Neuron (in vitro differentiated cells): Measurements from ENCODE around the gene TBL3.

Source experiments
- H2AFZ ChIP-seq: one replicate; pipeline ENCODE4 v1.6.1; 2013; ENCODE audit warnings: low read depth, mild to moderate bottlenecking, inconsistent platforms, low read length, moderate library complexity
- H3K27me3 ChIP-seq: one replicate; pipeline ENCODE4 v1.6.1; 2013; ENCODE audit warnings: low read length; ENCODE audit not compliant: insufficient read depth
- H3K36me3 ChIP-seq: one replicate; pipeline ENCODE4 v1.6.1; 2013; ENCODE audit warnings: low read length; ENCODE audit not compliant: insufficient read depth
- H3K4me1 ChIP-seq: one replicate; pipeline ENCODE4 v1.6.1; 2013; ENCODE audit warnings: low read length; ENCODE audit not compliant: insufficient read depth
- H3K4me3 ChIP-seq: 2 replicates; pipeline ENCODE4 v1.5.1; 2013; ENCODE audit warnings: mild to moderate bottlenecking, low read length, moderate library complexity
- H3K9me3 ChIP-seq: one replicate; pipeline ENCODE4 v1.6.1; 2013; ENCODE audit warnings: low read length

Gene TBL3

GRCh38 chr16:1971796-1972489, at the start of gene TBL3:
TSS of gene TBL3 (plus strand) at chr16:1972053. CDS start at chr16:1972165, 112 bp downstream.
- no peaks in the 10 kb centered on the region for H3K27me3 ChIP-seq
- peaks cover 10% of the 10 kb centered on the region for H3K4me1 ChIP-seq
- H3K4me3 ChIP-seq: peak within 1 kb of the TSS; percentile 63
- peak within 1 kb of the TSS; percentile 63 for H2AFZ ChIP-seq
- peaks cover 22% of the 10 kb centered on the region for H3K36me3 ChIP-seq
- no peaks in the 10 kb centered on the region for H3K9me3 ChIP-seq

GRCh38 chr16:1922357-1922756, 49.5 kb upstream of the TBL3 start:
- Histone ChIP-seq H3K9me3 (no peaks in the 10 kb centered on the region), H3K27me3 (peaks cover 65% of the 10 kb centered on the region), H3K4me1 (peaks cover 9% of the 10 kb centered on the region), H3K36me3 (no peaks in the 10 kb centered on the region), H2AFZ (no peak overlapping the region), H3K4me3 (no peak overlapping the region)

- H2AFZ ChIP-seq: no peak overlapping the region
- peaks cover 59% of the 10 kb centered on the region for H3K27me3 ChIP-seq
- no peaks in the 10 kb centered on the region for H3K9me3 ChIP-seq
- H3K36me3 ChIP-seq: no peaks in the 10 kb centered on the region
- peaks cover 9% of the 10 kb centered on the region for H3K4me1 ChIP-seq
- H3K4me3 ChIP-seq: no peak overlapping the region
Observed at GRCh38 chr16:1923299-1924034, 48.4 kb upstream of the TBL3 start.

- H3K4me3 ChIP-seq: no peak overlapping the region
- no peak overlapping the region for H2AFZ ChIP-seq
- H3K27me3 ChIP-seq: peaks cover 53% of the 10 kb centered on the region
Observed at GRCh38 chr16:1924095-1924494, 47.8 kb upstream of the TBL3 start.

GRCh38 chr16:1926271-1926670, 45.6 kb upstream of the TBL3 start:
- Histone ChIP-seq H3K36me3 (no peaks in the 10 kb centered on the region), H3K27me3 (peaks cover 35% of the 10 kb centered on the region), H3K9me3 (no peaks in the 10 kb centered on the region), H2AFZ (no peak overlapping the region), H3K4me3 (no peak overlapping the region), H3K4me1 (no peaks in the 10 kb centered on the region)

More at GRCh38 chr16:1924095-1924494, 47.8 kb upstream of the TBL3 start:
- Histone ChIP-seq H3K4me1 (peaks cover 3% of the 10 kb centered on the region), H3K36me3 (no peaks in the 10 kb centered on the region), H3K9me3 (no peaks in the 10 kb centered on the region)

GRCh38 chr16:1929105-1929504, 42.7 kb upstream of the TBL3 start:
- H3K27me3 ChIP-seq: peaks cover 17% of the 10 kb centered on the region
- H3K4me1 ChIP-seq: peaks cover 4% of the 10 kb centered on the region
- H3K9me3 ChIP-seq: no peaks in the 10 kb centered on the region
- peak overlapping the region; percentile 30 for H3K4me3 ChIP-seq
- peak overlapping the region; percentile 45 for H2AFZ ChIP-seq
- no peaks in the 10 kb centered on the region for H3K36me3 ChIP-seq

- Histone ChIP-seq H3K36me3 (no peaks in the 10 kb centered on the region), H3K27me3 (peaks cover 10% of the 10 kb centered on the region), H3K4me1 (peaks cover 4% of the 10 kb centered on the region), H2AFZ (peak overlapping the region; percentile 45), H3K9me3 (no peaks in the 10 kb centered on the region), H3K4me3 (peak overlapping the region; percentile 30)
Observed at GRCh38 chr16:1929578-1930337, 42.1 kb upstream of the TBL3 start.

GRCh38 chr16:1930338-1930720, 41.5 kb upstream of the TBL3 start:
- no peak overlapping the region for H2AFZ ChIP-seq
- no peak overlapping the region for H3K4me3 ChIP-seq
- H3K4me1 ChIP-seq: peaks cover 4% of the 10 kb centered on the region
- no peaks in the 10 kb centered on the region for H3K36me3 ChIP-seq
- peaks cover 4% of the 10 kb centered on the region for H3K27me3 ChIP-seq
- no peaks in the 10 kb centered on the region for H3K9me3 ChIP-seq

- Histone ChIP-seq H3K9me3 (no peaks in the 10 kb centered on the region), H3K4me1 (peaks cover 4% of the 10 kb centered on the region), H3K27me3 (no peaks in the 10 kb centered on the region), H2AFZ (no peak overlapping the region), H3K36me3 (no peaks in the 10 kb centered on the region), H3K4me3 (no peak overlapping the region)
Observed at GRCh38 chr16:1932050-1933028, 39.5 kb upstream of the TBL3 start.

GRCh38 chr16:1933097-1933661, 38.7 kb upstream of the TBL3 start:
- Histone ChIP-seq H2AFZ (no peak overlapping the region), H3K27me3 (no peaks in the 10 kb centered on the region), H3K4me3 (no peak overlapping the region), H3K9me3 (no peaks in the 10 kb centered on the region), H3K4me1 (peaks cover 4% of the 10 kb centered on the region), H3K36me3 (peaks cover 2% of the 10 kb centered on the region)

GRCh38 chr16:1936945-1937479, 34.8 kb upstream of the TBL3 start:
- Histone ChIP-seq H3K27me3 (no peaks in the 10 kb centered on the region), H3K4me1 (peaks cover 7% of the 10 kb centered on the region), H3K9me3 (no peaks in the 10 kb centered on the region), H2AFZ (no peak overlapping the region), H3K36me3 (peaks cover 20% of the 10 kb centered on the region), H3K4me3 (no peak overlapping the region)

- no peaks in the 10 kb centered on the region for H3K27me3 ChIP-seq
- H3K4me1 ChIP-seq: peaks cover 8% of the 10 kb centered on the region
- H3K36me3 ChIP-seq: peaks cover 20% of the 10 kb centered on the region
- H3K9me3 ChIP-seq: no peaks in the 10 kb centered on the region
- no peak overlapping the region for H2AFZ ChIP-seq
- no peak overlapping the region for H3K4me3 ChIP-seq
Observed at GRCh38 chr16:1938316-1938715, 33.5 kb upstream of the TBL3 start.
